GM19099 (cell line): ENCODE data around the gene CDC45.

Source experiments
- POLR2A ChIP-seq: IDR thresholded peaks from 3 replicates; pipeline ENCODE4 v1.6.1; 2011; ENCODE audit warnings: low read depth; ENCODE audit not compliant: insufficient read length; ENCODE audit errors: extremely low read depth

The CDC45 gene

DNA sequence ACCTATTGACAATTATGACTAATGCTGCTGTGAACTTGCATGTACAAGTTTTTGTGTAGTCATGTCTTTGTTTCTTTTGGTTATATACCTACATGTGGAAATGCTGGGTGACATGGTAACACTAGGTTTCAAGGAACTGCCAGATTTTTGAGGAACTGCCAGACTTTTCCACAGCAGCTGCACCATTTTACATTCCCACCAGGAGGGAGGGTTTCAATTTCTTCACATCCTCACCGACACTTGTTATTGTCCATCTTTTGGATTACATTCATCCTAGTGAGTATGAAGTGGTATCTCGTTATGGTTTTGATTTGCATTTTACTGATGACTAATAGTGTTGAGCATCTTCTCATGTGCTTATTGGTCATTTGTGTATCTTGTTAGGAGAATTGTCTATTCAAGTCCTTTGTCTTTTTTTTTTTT is 31.2 kb downstream of the CDC45 start:
- TF ChIP-seq POLR2A = no peak

DNA sequence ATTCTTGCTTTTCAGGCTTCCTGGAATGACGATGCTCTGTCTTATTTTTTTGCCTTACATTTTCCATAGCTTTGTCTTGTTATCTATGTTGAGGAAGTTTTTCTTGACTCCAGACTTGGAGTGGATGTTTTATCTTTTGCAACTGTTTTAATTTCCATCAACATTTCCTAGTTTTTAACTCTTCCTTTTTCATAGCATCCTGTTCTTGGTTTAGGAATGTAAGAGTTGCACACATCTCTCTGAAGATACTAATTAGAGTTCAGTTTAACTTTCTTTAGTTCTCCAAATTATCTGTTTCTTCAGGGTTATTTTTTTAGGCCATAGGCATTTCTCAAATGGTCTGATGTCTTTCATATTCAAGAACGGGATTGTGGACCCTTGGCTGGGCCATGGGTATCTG is 34.1 kb downstream of the CDC45 start:
- TF ChIP-seq POLR2A = no peak

DNA sequence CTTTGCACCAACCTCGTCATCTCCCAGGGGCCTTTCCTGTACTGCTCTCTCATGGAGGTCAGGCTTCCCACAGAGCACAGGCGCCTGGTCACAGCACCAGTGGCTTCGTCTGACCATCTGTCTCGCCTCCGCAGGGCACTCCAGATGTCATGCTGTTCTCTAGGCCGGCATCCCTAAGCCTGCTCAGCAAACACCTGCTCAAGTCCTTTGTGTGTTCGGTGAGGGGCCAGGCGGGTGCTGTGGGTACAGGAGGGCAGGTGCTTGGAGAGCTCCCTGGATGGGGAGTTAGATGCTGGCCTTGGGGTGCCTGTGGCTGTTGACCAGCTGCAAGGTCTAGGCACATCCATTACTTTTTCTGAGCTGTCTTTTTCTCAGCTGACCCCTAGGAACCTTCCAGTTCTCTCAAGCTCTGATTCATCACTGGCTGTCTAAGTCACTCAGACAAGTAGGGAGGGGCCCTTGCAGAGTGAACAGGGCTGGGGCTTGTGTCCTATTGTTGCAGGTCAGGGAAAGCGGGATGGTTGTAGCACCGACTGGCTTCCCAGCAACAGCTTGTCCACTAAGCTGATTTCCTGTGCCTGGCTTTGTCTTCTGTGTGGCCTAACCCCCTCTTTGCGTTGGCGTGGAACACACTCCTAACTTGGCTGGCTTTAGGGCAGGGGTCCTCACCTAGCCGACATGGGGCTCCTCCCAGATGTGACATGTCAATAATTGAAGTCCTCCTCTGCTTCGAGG is 35.3 kb downstream of the CDC45 start:
- TF ChIP-seq POLR2A = no peak

DNA sequence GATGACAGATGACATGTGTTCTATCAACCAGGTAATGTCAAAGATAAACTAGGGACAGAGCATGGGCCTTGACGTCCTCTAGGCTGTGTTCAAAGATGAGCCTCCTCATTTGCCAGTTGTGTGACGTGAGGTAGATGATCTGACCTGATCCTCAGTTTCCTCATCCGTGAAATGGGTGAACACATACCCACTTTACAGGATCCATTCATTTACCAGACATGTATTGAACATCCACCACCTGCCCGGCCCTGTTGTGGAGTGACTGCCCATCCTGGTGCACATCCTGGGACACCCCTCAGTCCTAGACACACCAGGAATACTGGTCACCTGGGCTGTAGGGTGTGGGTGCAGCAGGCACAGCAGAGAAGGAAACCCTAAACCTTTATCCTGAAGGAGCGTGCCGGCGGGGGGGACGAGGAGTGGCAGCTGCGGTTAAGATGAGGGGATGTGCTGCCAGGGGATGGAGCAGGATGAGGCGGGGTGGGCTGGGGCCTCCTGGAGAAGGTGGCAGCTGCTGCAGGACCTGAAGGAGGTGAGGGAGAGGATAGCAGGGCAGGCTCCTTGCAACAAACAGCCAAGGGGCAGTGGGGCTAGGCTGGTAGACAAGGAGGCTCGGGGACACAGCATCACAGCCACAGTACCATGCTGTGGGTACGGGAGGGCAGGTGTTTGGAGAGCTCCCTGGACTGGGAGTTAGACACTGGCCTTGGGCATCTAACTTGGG is 36.1 kb downstream of the CDC45 start:
- TF ChIP-seq POLR2A = no peak

DNA sequence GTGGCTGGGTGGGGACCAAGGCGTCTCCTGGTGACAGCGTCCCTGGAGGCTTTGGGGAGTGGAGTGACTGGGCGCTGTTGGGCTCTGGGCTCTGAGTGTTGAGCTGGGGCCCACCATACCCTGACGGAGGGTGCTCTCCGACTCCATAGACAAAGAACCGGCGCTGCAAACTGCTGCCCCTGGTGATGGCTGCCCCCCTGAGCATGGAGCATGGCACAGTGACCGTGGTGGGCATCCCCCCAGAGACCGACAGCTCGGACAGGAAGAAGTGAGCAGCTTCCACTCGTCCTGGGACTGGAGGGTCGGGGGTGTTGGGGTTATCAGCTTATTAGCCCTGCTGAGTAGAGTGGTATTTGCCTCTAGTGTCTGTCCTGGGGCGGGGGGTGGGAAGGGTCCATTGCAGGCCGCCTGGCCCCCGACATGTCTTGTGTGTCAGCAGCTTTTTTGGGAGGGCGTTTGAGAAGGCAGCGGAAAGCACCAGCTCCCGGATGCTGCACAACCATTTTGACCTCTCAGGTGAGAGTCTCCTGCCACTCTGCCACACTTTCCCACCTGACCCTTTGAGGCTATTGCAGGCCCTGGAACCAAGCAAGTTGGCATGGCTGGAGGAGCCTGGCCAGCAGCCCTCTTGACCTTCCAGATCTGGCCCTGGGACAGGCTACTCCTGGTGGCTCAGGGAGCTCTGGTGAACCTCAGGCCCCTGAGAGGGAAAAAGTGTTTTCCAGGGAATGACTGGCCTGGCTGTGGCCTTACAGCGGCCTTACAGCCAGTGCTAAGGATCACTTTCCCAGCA is 36.9 kb downstream of the CDC45 start:
- no peak for TF ChIP-seq POLR2A

DNA sequence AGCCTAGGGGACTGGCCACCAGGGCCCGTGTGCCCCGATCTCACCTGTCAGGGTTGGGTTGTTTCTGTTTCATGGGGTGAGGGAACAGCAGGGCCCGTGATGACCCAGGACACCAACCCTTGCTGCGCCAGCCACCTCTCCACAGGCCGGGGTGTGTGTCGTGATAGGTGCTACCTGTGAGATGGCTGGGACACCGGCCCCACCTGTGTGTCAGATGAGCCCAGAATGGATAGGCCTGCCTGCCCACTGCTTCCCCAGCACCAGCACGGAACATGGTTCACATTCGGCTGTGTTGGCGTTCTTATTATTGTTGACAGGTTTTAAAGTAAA is 37.4 kb downstream of the CDC45 start:
- no peak for TF ChIP-seq POLR2A

DNA sequence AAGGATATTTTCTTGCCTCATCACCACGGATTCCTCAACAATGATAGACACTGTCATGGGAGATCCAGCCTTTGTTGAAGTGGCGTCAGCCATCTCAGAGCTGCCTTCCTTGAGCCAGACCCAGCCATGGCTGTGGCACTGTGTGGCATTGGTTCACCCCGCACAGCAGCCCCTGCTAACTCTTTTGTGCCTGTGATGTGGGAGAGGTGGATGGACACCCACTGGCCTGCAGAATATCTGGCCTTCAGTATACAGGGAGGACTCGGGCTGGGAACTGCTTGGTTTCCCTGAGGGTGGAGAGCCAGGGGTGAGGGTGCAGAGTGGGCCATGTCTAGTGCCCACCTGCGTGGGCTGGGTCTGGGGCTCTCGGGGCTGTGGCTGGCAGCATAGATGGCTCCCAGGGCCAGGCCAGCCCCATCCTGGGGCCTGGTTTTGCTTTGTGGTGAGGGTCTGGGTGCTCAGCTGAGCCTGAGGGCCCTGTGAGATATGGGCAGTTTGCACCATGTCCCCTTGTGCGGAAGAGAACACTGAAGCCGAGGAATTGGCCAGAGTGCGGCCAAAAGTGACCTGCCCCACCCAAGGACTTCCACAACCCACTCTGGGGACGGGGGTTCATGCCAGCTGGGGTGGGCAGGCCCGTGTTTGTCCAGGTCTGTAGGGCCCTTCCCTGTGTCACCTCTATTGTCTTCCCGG is 38.3 kb downstream of the CDC45 start:
- TF ChIP-seq POLR2A = no peak

DNA sequence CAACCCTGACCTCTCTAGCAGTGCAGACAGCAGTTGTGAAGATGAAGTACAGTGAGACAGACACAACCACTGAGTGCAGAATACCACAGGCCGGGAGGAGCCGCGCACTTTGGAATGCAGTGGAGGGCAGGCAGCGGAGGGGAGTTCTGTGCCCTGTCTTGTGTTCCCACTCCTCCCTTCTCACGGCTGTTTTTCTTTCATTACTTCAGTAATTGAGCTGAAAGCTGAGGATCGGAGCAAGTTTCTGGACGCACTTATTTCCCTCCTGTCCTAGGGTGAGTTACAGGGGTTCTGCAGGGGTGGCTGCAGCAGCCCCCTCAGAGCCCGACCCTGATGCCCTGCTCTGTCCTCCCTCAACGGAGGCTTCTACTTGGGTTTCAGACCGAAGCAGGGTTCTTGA is 38.9 kb downstream of the CDC45 start:
- no peak for TF ChIP-seq POLR2A

DNA sequence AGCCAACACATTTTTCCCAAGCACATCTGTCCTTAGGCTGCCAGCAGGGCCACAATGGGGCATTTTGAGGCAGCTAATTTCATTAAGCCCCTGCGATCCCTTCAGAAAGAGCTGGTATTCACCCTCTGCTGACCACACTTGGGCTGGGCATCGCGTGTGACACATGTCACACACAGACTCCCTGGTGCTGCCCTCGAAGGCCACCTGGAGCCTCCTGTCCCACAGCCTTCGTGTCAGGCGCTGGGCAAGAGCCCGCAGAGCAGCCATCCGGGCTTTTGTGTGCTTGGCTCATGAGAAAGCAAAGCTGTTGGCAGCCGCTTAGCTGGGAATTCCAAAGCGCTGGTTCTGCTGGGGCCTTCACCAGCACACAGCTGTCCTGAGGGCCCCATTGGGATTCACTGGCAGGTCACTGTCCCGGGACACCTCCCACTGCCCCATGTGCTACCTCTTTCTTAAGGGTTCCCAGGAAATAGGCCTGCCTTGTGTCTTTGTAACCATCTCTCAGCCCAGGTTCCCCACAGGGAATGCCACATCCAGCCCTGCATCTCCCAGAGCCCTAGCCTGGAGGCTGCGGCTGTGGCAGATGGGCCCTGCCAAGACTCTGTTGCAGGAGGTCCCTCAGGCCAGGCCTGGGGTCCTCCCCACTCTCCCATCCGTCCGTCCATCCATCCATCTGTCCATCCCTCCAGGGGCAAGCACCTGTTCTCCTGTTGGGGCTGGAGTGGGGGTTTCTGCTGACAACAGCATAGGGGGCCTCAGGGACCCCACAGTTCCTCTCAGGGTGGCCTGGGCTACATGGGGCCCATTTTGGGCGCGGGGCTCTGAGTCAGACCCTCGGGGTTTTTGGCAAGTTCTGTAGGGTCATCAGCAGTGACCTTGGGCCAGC is 39.6 kb downstream of the CDC45 start:
- TF ChIP-seq POLR2A = no peak

DNA sequence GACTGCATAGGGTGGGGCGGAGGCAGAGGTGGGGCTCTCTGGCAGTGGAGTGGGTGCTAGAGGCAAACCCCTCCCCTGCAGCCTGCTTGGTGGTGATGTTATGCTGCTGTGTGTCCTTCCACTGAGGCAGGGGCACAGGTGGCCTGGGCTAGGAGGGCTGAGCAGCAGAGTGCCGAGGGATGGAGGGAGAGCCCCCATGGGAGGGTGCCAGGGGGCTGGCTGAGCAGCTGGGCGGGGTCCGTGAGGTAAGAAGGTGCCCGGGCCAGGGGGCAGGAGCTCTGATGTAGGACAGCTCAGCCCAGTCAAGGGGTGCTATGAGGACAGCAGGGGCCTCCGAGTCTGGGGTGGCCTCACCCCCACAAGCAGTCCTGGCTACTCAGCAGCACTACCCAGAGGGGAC is 40.3 kb downstream of the CDC45 start:
- no peak for TF ChIP-seq POLR2A

DNA sequence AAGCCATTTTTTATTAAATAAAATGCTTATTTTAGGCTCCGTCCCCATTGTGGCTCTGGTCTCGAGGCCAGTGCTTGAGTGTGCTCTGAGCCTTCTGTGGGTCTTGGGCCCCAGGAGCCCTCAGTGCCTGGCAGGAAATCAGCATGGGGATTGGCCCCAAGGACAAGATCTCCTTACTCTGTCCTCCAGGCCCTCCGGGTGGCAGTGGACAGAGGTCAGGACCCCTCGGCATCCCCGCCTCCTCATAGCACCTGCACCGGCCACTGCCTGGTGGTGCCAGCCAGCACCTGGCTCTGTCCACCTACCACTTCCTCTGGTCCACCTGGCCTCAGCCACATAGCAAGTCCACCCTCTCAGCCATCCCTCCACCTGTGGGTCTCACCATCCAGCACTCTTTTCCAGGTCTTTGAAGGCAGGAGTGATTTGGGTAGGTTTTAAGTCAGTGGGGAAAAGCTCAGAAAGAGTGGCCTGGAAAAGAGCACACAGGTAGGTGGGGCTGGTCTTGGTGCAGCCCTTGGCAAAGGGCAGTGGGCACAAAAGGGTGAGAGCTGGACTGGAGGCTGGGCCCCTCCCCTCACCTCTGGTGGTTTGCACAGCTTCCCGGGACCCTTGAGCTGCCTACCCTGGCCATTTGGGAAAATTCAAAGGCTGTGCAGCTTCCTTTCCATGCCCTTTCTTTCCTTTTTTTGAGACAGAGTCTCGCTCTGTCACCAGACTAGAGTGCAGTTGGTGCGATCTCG is 41.0 kb downstream of the CDC45 start:
- no peak for TF ChIP-seq POLR2A

DNA sequence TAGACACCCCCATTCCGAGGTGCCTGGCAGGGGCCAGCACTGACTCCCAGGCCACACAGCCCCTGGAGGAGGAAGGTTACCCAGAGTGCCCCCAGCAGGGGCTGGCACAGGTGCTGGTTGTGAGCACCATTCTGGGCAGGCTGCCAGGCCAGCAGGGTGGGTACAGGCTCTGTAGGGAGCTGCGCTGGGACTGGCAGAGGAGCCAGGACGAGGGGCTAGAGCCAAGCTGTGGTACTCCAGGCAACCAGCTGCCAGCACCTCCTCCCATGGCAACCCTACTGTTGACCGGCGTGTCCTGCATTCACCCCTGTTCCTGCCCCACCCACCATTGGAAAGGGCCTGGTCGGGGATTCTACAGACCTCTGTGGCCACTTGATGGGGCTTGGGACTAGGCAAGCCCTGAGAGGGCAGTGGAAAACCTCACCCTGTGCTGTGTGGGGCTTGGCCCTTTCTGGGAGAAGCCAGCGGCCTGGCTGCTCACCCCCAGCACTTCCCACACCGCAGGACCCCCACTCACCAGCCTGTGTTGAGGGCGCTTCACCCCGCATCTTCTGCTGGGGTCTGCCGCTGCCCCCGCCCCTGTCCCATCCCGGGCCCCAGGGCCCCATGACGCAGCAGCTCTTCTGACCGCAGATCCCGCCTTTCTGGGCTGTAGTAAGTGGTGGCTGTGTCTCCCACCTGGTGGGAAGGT is 42.6 kb downstream of the CDC45 start:
- TF ChIP-seq POLR2A = no peak

DNA sequence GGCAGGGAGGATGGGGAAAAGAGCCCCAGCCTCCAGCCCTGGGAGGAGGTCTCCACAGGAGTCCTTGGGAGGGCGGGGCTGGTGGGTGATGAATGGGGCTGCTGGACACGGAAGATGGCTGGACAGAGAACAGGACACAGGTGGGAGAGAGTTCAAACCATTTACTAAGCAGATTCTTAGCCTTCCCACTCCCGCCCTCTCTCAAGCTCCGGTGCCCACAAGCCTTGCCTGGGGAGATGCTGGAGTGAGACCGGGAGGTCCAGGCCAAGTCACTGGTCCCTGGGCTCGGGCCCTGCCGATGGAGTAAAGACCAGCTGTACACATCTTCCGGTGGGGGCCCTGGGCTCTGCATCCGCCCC is 43.1 kb downstream of the CDC45 start:
- no peak for TF ChIP-seq POLR2A

DNA sequence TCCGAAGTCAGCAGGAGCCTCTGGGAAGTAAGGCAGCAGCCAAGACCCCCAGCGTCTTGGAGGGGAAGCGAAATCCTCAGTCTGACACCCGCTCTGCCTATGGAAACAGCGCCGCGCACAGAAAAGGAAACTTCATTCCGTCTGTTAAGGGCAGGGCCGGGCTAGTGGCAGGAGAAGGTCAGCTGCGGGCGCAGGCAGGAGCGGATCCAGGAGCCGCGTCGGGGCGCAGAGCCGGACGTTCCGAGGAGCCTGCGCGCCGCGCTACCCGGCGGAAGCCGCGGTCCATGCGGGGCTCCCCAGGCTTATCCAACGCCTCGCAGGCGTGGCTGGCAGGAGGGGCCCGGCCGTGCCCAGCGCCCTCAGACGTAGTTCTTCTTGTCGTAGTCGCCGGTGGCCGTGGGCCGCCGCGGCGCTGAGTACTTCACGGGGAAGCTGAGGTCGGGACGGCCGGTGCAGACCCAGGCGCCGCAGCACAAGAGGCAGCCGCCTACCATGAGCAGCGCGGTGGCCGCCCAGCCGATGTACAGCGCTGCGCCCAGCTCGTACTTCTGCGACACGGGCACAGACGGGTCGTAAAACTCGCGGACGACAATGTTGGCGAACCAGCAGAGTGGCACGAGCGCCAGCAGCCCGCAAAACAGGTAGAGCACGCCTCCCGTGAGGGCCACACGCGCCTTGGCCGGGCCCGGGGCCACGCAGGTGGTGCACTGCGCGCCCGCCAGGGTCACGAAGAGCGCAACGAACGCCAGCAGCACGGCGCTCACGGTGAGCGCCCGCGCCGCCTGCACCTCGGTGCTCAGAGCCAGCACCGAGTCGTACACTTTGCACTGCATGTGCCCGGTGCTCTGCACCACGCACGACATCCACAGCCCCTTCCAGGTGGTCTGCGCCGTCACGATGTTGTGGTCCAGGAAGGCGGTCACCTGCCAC is 43.8 kb downstream of the CDC45 start:
- no peak for TF ChIP-seq POLR2A
